Chondrocyte (in vitro differentiated cells): ENCODE results near the gene ANKRD7. TPM values are rescaled to one million over a fixed set of nuclear protein-coding genes. Genes with fewer than 3 reads are reported as not detected.

Experiments
- DNase-seq: peaks from one replicate; pipeline ENCODE4 v3.0.0; 2021; ENCODE audit warnings: mixed read lengths, low spot score
- H3K27ac Mint-ChIP-seq: one replicate; pipeline ENCODE4 v1.8.0; 2021; ENCODE audit warnings: mild to moderate bottlenecking, moderate library complexity, mixed read lengths; ENCODE audit not compliant: unreplicated experiment
- H3K27me3 Mint-ChIP-seq: 2 replicates; pipeline ENCODE4 v1.8.0; 2021; ENCODE audit warnings: low read depth, mixed read lengths
- H3K36me3 Mint-ChIP-seq: 2 replicates; pipeline ENCODE4 v1.8.0; 2021; ENCODE audit warnings: low read depth, mixed read lengths
- H3K4me1 Mint-ChIP-seq: 2 replicates; pipeline ENCODE4 v1.8.0; 2021; ENCODE audit warnings: low read depth, mild to moderate bottlenecking, mixed read lengths
- H3K4me3 Mint-ChIP-seq: one replicate; pipeline ENCODE4 v1.8.0; 2021; ENCODE audit warnings: mild to moderate bottlenecking, moderate library complexity, mixed read lengths; ENCODE audit not compliant: unreplicated experiment
- H3K9me3 Mint-ChIP-seq: 2 replicates; pipeline ENCODE4 v1.8.0; 2021; ENCODE audit warnings: low read depth, mixed read lengths
- CTCF ChIP-seq: fragments of 200-600 bp; sonication (generic); IDR thresholded peaks from 2 replicates; pipeline ENCODE4 v1.5.0; 2021; ENCODE audit warnings: antibody characterized with exemption, mild to moderate bottlenecking, moderate library complexity
- total RNA-seq: library from RNA; stranded (reverse); gene quantifications from 3 replicates; pipeline ENCODE4 v1.2.1, GENCODE V29; 2021

ANKRD7 gene
- total RNA-seq, 1 donor from 2014 or later, result not detected

- Mint-ChIP-seq H3K36me3 (peaks cover 5% of the 10 kb centered on the region), H3K4me3 (peak within 1 kb of the TSS; percentile 100), H3K4me1 (peaks cover 36% of the 10 kb centered on the region), H3K27me3 (no peaks in the 10 kb centered on the region), H3K9me3 (no peaks in the 10 kb centered on the region), H3K27ac (peak within 1 kb of the TSS; percentile 100)
- peak; percentile 26 for TF ChIP-seq CTCF
- DNase-seq, result peak; percentile 96
These were observed 40.5 kb upstream of the ANKRD7 start, which contains the start of gene LSM8 for GRCh38 chr7:118183786-118184564. Gene LSM8 (plus strand): TSS chr7:118184164. CDS start chr7:118184224, 60 bp downstream.

GRCh38 chr7:118184565-118184940 is 40.0 kb upstream of the ANKRD7 start:
- Mint-ChIP-seq H3K9me3 (no peaks in the 10 kb centered on the region), H3K27me3 (no peaks in the 10 kb centered on the region), H3K4me1 (peaks cover 36% of the 10 kb centered on the region), H3K27ac (peak overlapping the region; percentile 100), H3K36me3 (peaks cover 5% of the 10 kb centered on the region), H3K4me3 (peak overlapping the region; percentile 100)
- DNase-seq, result no peak
- no peak for TF ChIP-seq CTCF

GRCh38 chr7:118185163-118185860 is 39.2 kb upstream of the ANKRD7 start:
- peak overlapping the region; percentile 100 for H3K27ac Mint-ChIP-seq
- H3K27me3 Mint-ChIP-seq, result no peaks in the 10 kb centered on the region
- H3K4me1 Mint-ChIP-seq, result peaks cover 36% of the 10 kb centered on the region
- H3K4me3 Mint-ChIP-seq, result peak overlapping the region; percentile 100
- no peak for DNase-seq
- no peaks in the 10 kb centered on the region for H3K9me3 Mint-ChIP-seq
- TF ChIP-seq CTCF, result no peak
- peaks cover 5% of the 10 kb centered on the region for H3K36me3 Mint-ChIP-seq

- DNase-seq, result no peak
- Mint-ChIP-seq H3K4me1 (peaks cover 36% of the 10 kb centered on the region), H3K4me3 (no peak overlapping the region), H3K9me3 (no peaks in the 10 kb centered on the region), H3K36me3 (peaks cover 5% of the 10 kb centered on the region), H3K27me3 (no peaks in the 10 kb centered on the region), H3K27ac (peak overlapping the region; percentile 22)
- TF ChIP-seq CTCF, result no peak
These were observed 38.0 kb upstream of the ANKRD7 start for GRCh38 chr7:118186501-118186900.

- Mint-ChIP-seq H3K27ac (no peak overlapping the region), H3K36me3 (peaks cover 5% of the 10 kb centered on the region)
These were observed 29.9 kb upstream of the ANKRD7 start for GRCh38 chr7:118194571-118194970.

More at GRCh38 chr7:118194571-118194970, 29.9 kb upstream of the ANKRD7 start:
- Mint-ChIP-seq H3K4me3 (no peak overlapping the region), H3K4me1 (no peaks in the 10 kb centered on the region), H3K27me3 (no peaks in the 10 kb centered on the region), H3K9me3 (no peaks in the 10 kb centered on the region)
- no peak for DNase-seq
- no peak for TF ChIP-seq CTCF
